ENCODE data around the gene GATB.

Gene GATB

DNA sequence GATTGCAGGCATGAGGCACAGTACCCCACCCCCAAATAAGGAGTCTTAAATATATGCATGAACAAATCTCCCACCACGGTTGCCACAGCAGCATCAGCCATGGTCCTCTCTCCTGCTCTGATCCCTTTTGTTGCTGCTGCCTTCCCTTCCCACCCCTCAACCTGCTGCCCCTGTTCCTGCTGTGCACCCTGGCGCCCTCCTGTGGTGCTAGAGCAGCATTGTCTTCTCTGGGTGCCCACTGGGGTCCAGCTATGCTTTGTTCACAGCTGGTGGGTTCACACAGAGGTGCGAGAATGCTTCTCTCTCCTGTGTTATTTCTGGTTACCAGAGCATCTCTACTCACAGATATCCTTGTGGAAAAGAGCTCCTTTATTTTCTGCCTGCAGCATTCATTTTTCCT lies 116.2 kb downstream of the GATB start:
- Histone ChIP-seq H3K9ac (ENCODE audit: low read depth in 1 of 2, low read length in 2 of 2) (no peak overlapping the region), H3K27ac (ENCODE audit: low read depth in 2 of 2, low read length in 2 of 2) (no peak overlapping the region), H3K9me3 (ENCODE audit: control insufficient read depth in 2 of 2, low read length in 2 of 2) (no peaks in the 10 kb centered on the region), H3K4me1 (ENCODE audit: control insufficient read depth in 2 of 2, insufficient read depth in 2 of 2, low read length in 2 of 2) (no peaks in the 10 kb centered on the region), H3K27me3 (ENCODE audit: control insufficient read depth in 2 of 2, insufficient read depth in 2 of 2, low read length in 2 of 2) (no peaks in the 10 kb centered on the region), H3K4me3 (ENCODE audit: low read length in 2 of 2) (no peak overlapping the region), H3K36me3 (ENCODE audit: control insufficient read depth in 2 of 2, insufficient read depth in 2 of 2, low read length in 2 of 2) (peaks cover 7 to 13% of the 10 kb centered on the region in 2 donors)

GRCh38 chr4:151643564-151643963 lies 117.2 kb downstream of the GATB start:
- H3K27ac ChIP-seq (ENCODE audit: low read depth in 2 of 2, low read length in 2 of 2), result no peak overlapping the region
- no peaks in the 10 kb centered on the region for H3K27me3 ChIP-seq (ENCODE audit: control insufficient read depth in 2 of 2, insufficient read depth in 2 of 2, low read length in 2 of 2)
- H3K4me3 ChIP-seq (ENCODE audit: low read length in 2 of 2), result no peak overlapping the region
- no peaks in the 10 kb centered on the region for H3K4me1 ChIP-seq (ENCODE audit: control insufficient read depth in 2 of 2, insufficient read depth in 2 of 2, low read length in 2 of 2)
- H3K9ac ChIP-seq (ENCODE audit: low read depth in 1 of 2, low read length in 2 of 2), result no peak overlapping the region
- peaks cover 4 to 16% of the 10 kb centered on the region in 2 donors for H3K36me3 ChIP-seq (ENCODE audit: control insufficient read depth in 2 of 2, insufficient read depth in 2 of 2, low read length in 2 of 2)
- no peaks in the 10 kb centered on the region for H3K9me3 ChIP-seq (ENCODE audit: control insufficient read depth in 2 of 2, low read length in 2 of 2)

- no peaks in the 10 kb centered on the region for H3K27me3 ChIP-seq (ENCODE audit: control insufficient read depth in 2 of 2, insufficient read depth in 2 of 2, low read length in 2 of 2)
- no peak overlapping the region for H3K27ac ChIP-seq (ENCODE audit: low read depth in 2 of 2, low read length in 2 of 2)
- H3K4me3 ChIP-seq (ENCODE audit: low read length in 2 of 2), result no peak overlapping the region
- H3K9ac ChIP-seq (ENCODE audit: low read depth in 1 of 2, low read length in 2 of 2), result no peak overlapping the region
- H3K36me3 ChIP-seq (ENCODE audit: control insufficient read depth in 2 of 2, insufficient read depth in 2 of 2, low read length in 2 of 2), result peaks cover 4 to 16% of the 10 kb centered on the region in 2 donors
- H3K4me1 ChIP-seq (ENCODE audit: control insufficient read depth in 2 of 2, insufficient read depth in 2 of 2, low read length in 2 of 2), result no peaks in the 10 kb centered on the region
- H3K9me3 ChIP-seq (ENCODE audit: control insufficient read depth in 2 of 2, low read length in 2 of 2), result no peaks in the 10 kb centered on the region
These were observed 118.8 kb downstream of the GATB start for GRCh38 chr4:151641983-151642382.

DNA sequence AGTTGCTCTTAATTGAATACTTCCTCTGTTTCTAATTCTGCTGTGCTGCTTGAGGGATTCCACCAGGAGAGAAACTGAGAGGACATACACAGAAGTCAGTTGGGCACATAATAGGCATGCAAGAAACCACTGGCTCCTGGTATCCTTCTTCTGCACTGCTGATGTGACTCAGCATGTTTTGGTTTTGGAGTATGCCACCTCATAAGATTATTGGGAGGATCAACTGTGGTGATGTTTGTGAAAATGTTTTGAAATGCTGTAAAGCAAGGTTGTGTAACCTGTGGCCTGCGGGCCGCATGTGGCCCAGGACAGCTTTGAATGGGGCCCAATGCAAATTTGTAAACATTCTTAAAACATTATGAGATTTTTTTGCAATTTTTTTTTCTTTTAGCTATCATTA lies 119.6 kb downstream of the GATB start:
- Histone ChIP-seq H3K4me3 (ENCODE audit: low read length in 2 of 2) (no peak overlapping the region), H3K9ac (ENCODE audit: low read depth in 1 of 2, low read length in 2 of 2) (no peak overlapping the region), H3K9me3 (ENCODE audit: control insufficient read depth in 2 of 2, low read length in 2 of 2) (no peaks in the 10 kb centered on the region), H3K4me1 (ENCODE audit: control insufficient read depth in 2 of 2, insufficient read depth in 2 of 2, low read length in 2 of 2) (no peaks in the 10 kb centered on the region), H3K36me3 (ENCODE audit: control insufficient read depth in 2 of 2, insufficient read depth in 2 of 2, low read length in 2 of 2) (peaks cover 0 to 10% of the 10 kb centered on the region in 2 donors), H3K27ac (ENCODE audit: low read depth in 2 of 2, low read length in 2 of 2) (no peak overlapping the region), H3K27me3 (ENCODE audit: control insufficient read depth in 2 of 2, insufficient read depth in 2 of 2, low read length in 2 of 2) (no peaks in the 10 kb centered on the region)

DNA sequence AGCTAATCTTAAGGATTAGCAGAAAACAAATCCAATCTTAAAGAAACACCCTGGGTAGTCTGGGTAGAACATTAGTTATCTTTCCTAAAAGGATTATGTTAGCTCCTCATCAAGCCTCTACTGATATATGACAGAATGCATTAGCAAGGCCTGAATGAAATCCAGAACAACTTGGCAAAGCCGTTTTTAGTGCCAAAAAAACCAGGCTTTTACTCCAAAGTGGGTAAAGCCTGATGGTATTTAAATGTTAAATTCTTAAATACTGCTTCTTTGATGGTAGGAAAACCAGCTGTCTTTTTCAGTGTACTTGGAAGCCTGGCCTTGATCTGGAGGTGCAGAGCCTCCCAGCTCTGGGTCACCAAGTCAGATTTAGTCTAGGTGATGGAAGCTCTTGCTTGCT lies 120.4 kb downstream of the GATB start:
- Histone ChIP-seq H3K4me3 (ENCODE audit: low read length in 2 of 2) (no peak overlapping the region), H3K27ac (ENCODE audit: low read depth in 2 of 2, low read length in 2 of 2) (no peak overlapping the region), H3K9ac (ENCODE audit: low read depth in 1 of 2, low read length in 2 of 2) (no peak overlapping the region)

GRCh38 chr4:151638295-151638858 lies 122.4 kb downstream of the GATB start:
- Histone ChIP-seq H3K9me3 (ENCODE audit: control insufficient read depth in 2 of 2, low read length in 2 of 2) (no peaks in the 10 kb centered on the region), H3K4me3 (ENCODE audit: low read length in 2 of 2) (no peak overlapping the region), H3K9ac (ENCODE audit: low read depth in 1 of 2, low read length in 2 of 2) (no peak overlapping the region), H3K27me3 (ENCODE audit: control insufficient read depth in 2 of 2, insufficient read depth in 2 of 2, low read length in 2 of 2) (no peaks in the 10 kb centered on the region), H3K27ac (ENCODE audit: low read depth in 2 of 2, low read length in 2 of 2) (no peak overlapping the region), H3K36me3 (ENCODE audit: control insufficient read depth in 2 of 2, insufficient read depth in 2 of 2, low read length in 2 of 2) (peaks cover 0 to 10% of the 10 kb centered on the region in 2 donors), H3K4me1 (ENCODE audit: control insufficient read depth in 2 of 2, insufficient read depth in 2 of 2, low read length in 2 of 2) (no peaks in the 10 kb centered on the region)

More for the DNA sequence above, 120.4 kb downstream of the GATB start:
- H3K27me3 ChIP-seq (ENCODE audit: control insufficient read depth in 2 of 2, insufficient read depth in 2 of 2, low read length in 2 of 2), result no peaks in the 10 kb centered on the region
- H3K9me3 ChIP-seq (ENCODE audit: control insufficient read depth in 2 of 2, low read length in 2 of 2), result no peaks in the 10 kb centered on the region
- peaks cover 0 to 10% of the 10 kb centered on the region in 2 donors for H3K36me3 ChIP-seq (ENCODE audit: control insufficient read depth in 2 of 2, insufficient read depth in 2 of 2, low read length in 2 of 2)
- H3K4me1 ChIP-seq (ENCODE audit: control insufficient read depth in 2 of 2, insufficient read depth in 2 of 2, low read length in 2 of 2), result no peaks in the 10 kb centered on the region

- no peaks in the 10 kb centered on the region for H3K9me3 ChIP-seq (ENCODE audit: control insufficient read depth in 2 of 2, low read length in 2 of 2)
- no peak overlapping the region for H3K4me3 ChIP-seq (ENCODE audit: low read length in 2 of 2)
- no peaks in the 10 kb centered on the region for H3K36me3 ChIP-seq (ENCODE audit: control insufficient read depth in 2 of 2, insufficient read depth in 2 of 2, low read length in 2 of 2)
- no peak overlapping the region for H3K27ac ChIP-seq (ENCODE audit: low read depth in 2 of 2, low read length in 2 of 2)
- no peaks in the 10 kb centered on the region for H3K4me1 ChIP-seq (ENCODE audit: control insufficient read depth in 2 of 2, insufficient read depth in 2 of 2, low read length in 2 of 2)
- H3K27me3 ChIP-seq (ENCODE audit: control insufficient read depth in 2 of 2, insufficient read depth in 2 of 2, low read length in 2 of 2), result no peaks in the 10 kb centered on the region
- H3K9ac ChIP-seq (ENCODE audit: low read depth in 1 of 2, low read length in 2 of 2), result no peak overlapping the region
These were observed 129.5 kb downstream of the GATB start for GRCh38 chr4:151631349-151631748.

- Histone ChIP-seq H3K4me1 (ENCODE audit: control insufficient read depth in 2 of 2, insufficient read depth in 2 of 2, low read length in 2 of 2) (no peaks in the 10 kb centered on the region), H3K9me3 (ENCODE audit: control insufficient read depth in 2 of 2, low read length in 2 of 2) (no peaks in the 10 kb centered on the region), H3K27ac (ENCODE audit: low read depth in 2 of 2, low read length in 2 of 2) (no peak overlapping the region), H3K36me3 (ENCODE audit: control insufficient read depth in 2 of 2, insufficient read depth in 2 of 2, low read length in 2 of 2) (no peaks in the 10 kb centered on the region), H3K9ac (ENCODE audit: low read depth in 1 of 2, low read length in 2 of 2) (no peak overlapping the region), H3K4me3 (ENCODE audit: low read length in 2 of 2) (no peak overlapping the region), H3K27me3 (ENCODE audit: control insufficient read depth in 2 of 2, insufficient read depth in 2 of 2, low read length in 2 of 2) (no peaks in the 10 kb centered on the region)
These were observed 131.6 kb downstream of the GATB start for GRCh38 chr4:151629097-151629783.

DNA sequence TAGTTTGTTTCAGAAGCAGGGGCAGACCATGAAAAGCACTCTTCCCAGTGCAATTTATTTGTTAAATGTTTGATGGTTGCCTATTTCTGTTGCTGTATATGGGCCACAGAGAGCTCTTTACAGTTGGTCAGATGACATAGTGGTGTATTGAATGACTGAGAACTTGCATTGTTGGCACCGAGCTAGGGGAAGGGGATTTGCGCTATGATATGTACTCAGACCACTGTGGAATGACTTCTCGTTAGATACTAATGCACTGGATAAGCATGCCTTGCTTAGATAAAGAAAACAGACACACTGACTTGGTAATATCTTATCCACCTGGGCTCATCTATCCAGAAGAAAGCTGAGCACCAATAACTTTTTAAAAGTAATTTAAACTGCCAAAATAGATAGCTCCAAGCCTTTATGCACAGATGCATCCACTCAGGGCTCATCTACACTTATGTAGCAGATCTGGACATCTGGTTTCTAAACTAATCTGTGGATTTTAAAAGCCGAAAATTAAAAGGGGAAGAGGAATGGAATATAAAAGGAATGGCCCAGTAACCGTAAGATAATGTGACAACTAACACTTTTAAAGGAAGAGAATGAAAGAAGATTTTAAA lies 132.7 kb downstream of the GATB start:
- Histone ChIP-seq H3K9ac (ENCODE audit: low read depth in 1 of 2, low read length in 2 of 2) (no peak overlapping the region), H3K4me3 (ENCODE audit: low read length in 2 of 2) (no peak overlapping the region), H3K27me3 (ENCODE audit: control insufficient read depth in 2 of 2, insufficient read depth in 2 of 2, low read length in 2 of 2) (peaks cover 0 to under 1% of the 10 kb centered on the region in 2 donors), H3K27ac (ENCODE audit: low read depth in 2 of 2, low read length in 2 of 2) (no peak overlapping the region), H3K9me3 (ENCODE audit: control insufficient read depth in 2 of 2, low read length in 2 of 2) (no peaks in the 10 kb centered on the region), H3K4me1 (ENCODE audit: control insufficient read depth in 2 of 2, insufficient read depth in 2 of 2, low read length in 2 of 2) (no peaks in the 10 kb centered on the region), H3K36me3 (ENCODE audit: control insufficient read depth in 2 of 2, insufficient read depth in 2 of 2, low read length in 2 of 2) (no peaks in the 10 kb centered on the region)

DNA sequence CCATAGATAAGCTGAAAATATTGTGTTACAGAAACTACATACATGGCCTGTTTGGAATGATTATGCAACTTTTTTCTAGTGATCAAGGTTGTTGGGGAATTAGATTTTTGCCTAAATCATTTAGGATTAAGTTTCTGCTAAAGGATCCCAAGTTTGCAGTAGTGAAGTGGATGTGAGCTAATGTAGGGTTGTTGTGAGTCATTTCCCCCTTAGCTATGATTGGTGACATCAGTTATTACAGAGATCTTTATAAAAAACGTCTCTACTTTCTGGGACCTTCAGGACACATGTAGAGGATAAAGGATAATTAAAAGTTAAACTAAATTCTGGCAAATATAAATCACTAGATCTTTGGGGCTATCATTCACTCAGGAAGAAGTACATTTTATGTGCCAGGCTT lies 133.3 kb downstream of the GATB start:
- Histone ChIP-seq H3K9ac (ENCODE audit: low read depth in 1 of 2, low read length in 2 of 2) (no peak overlapping the region), H3K4me3 (ENCODE audit: low read length in 2 of 2) (no peak overlapping the region), H3K4me1 (ENCODE audit: control insufficient read depth in 2 of 2, insufficient read depth in 2 of 2, low read length in 2 of 2) (no peaks in the 10 kb centered on the region), H3K36me3 (ENCODE audit: control insufficient read depth in 2 of 2, insufficient read depth in 2 of 2, low read length in 2 of 2) (no peaks in the 10 kb centered on the region), H3K9me3 (ENCODE audit: control insufficient read depth in 2 of 2, low read length in 2 of 2) (no peaks in the 10 kb centered on the region), H3K27ac (ENCODE audit: low read depth in 2 of 2, low read length in 2 of 2) (no peak overlapping the region), H3K27me3 (ENCODE audit: control insufficient read depth in 2 of 2, insufficient read depth in 2 of 2, low read length in 2 of 2) (peaks cover 0 to 2% of the 10 kb centered on the region in 2 donors)
